Measurements from ENCODE around the gene RGS6.

GRCh38 chr14:72567226-72567625 lies 635.0 kb downstream of the RGS6 start:
- no peak for TF ChIP-seq CTCF (IDR thresholded peaks at IDR 0.05)
- no peak for TF ChIP-seq POLR2A (IDR thresholded peaks at IDR 0.05)
